Neural progenitor cell (in vitro differentiated cells): ENCODE results near the gene TK1. TPM values are rescaled to one million over a fixed set of nuclear protein-coding genes. Genes with fewer than 3 reads are reported as not detected.

ENCODE experiments used
- DNase-seq: peaks from one replicate; pipeline ENCODE4 v3.0.0-alpha.2; 2016; ENCODE audit warnings: low spot score
- H2AFZ ChIP-seq: fragments of 200-600 bp; sonication (generic); replicated peaks from 2 replicates; pipeline ENCODE4 v1.6.1; 2016; ENCODE audit warnings: antibody characterized with exemption
- H3F3A ChIP-seq: fragments of 200-600 bp; sonication (generic); 2 replicates; pipeline ENCODE4 v1.6.1; 2016; ENCODE audit warnings: antibody characterized with exemption, low read depth
- H3K27ac ChIP-seq: fragments of 200-600 bp; sonication (generic); 2 replicates; pipeline ENCODE4 v1.5.1; 2016; ENCODE audit warnings: mild to moderate bottlenecking
- H3K27me3 ChIP-seq: fragments of 200-600 bp; sonication (generic); 2 replicates; pipeline ENCODE4 v1.6.1; 2016; ENCODE audit warnings: mild to moderate bottlenecking, moderate library complexity
- H3K36me3 ChIP-seq: fragments of 200-600 bp; sonication (generic); 2 replicates; pipeline ENCODE4 v1.5.1; 2016
- H3K4me1 ChIP-seq: fragments of 200-600 bp; sonication (generic); 2 replicates; pipeline ENCODE4 v1.6.1; 2016; ENCODE audit warnings: mixed run types
- H3K4me2 ChIP-seq: fragments of 200-600 bp; sonication (generic); 2 replicates; pipeline ENCODE4 v1.6.1; 2016
- H3K4me3 ChIP-seq: fragments of 200-600 bp; sonication (generic); 2 replicates; pipeline ENCODE4 v1.5.1; 2016
- H3K79me2 ChIP-seq: fragments of 200-600 bp; sonication (generic); 2 replicates; pipeline ENCODE4 v1.6.1; 2016; ENCODE audit warnings: low read depth
- H3K9ac ChIP-seq: fragments of 200-600 bp; sonication (generic); 2 replicates; pipeline ENCODE4 v1.6.1; 2016
- H3K9me3 ChIP-seq: fragments of 200-600 bp; sonication (generic); 2 replicates; pipeline ENCODE4 v1.5.1; 2016; ENCODE audit warnings: low read depth
- H4K20me1 ChIP-seq: fragments of 200-600 bp; sonication (generic); 2 replicates; pipeline ENCODE4 v1.6.1; 2016; ENCODE audit warnings: low read depth
- H3K27ac Mint-ChIP-seq: 3 replicates; pipeline ENCODE4 v1.8.0; 2021; ENCODE audit warnings: mixed read lengths
- H3K27me3 Mint-ChIP-seq: 2 replicates; pipeline ENCODE4 v1.8.0; 2022; ENCODE audit warnings: low read depth, mild to moderate bottlenecking, inconsistent platforms, moderate library complexity, mixed read lengths; ENCODE audit not compliant: insufficient read depth
- H3K36me3 Mint-ChIP-seq: 3 replicates; pipeline ENCODE4 v1.8.0; 2021; ENCODE audit warnings: mixed read lengths
- H3K4me1 Mint-ChIP-seq: 3 replicates; pipeline ENCODE4 v1.8.0; 2021; ENCODE audit warnings: mixed read lengths
- H3K4me3 Mint-ChIP-seq: 3 replicates; pipeline ENCODE4 v1.8.0; 2021; ENCODE audit warnings: mild to moderate bottlenecking, moderate library complexity, mixed read lengths
- H3K9me3 Mint-ChIP-seq: 3 replicates; pipeline ENCODE4 v1.8.0; 2020; ENCODE audit warnings: mixed read lengths
- EZH2 ChIP-seq: fragments of 200-600 bp; sonication (generic); IDR thresholded peaks from 2 replicates; pipeline ENCODE4 v1.6.1; 2017; ENCODE audit warnings: antibody characterized with exemption, mild to moderate bottlenecking, moderate library complexity
- EZH2phosphoT487 ChIP-seq: fragments of 200-600 bp; sonication (generic); IDR thresholded peaks from 2 replicates; pipeline ENCODE4 v1.6.1; 2017; ENCODE audit warnings: antibody characterized with exemption
- total RNA-seq: library from RNA; depleted of rRNA; stranded (reverse); fragments of >200 nt; gene quantifications from 2 replicates; pipeline ENCODE4 v1.2.3, GENCODE V29; 2015; ENCODE audit warnings: low replicate concordance
- TF ChIP-seq, protein P1 (sequence below): fragments of 200-600 bp; sonication (generic); IDR thresholded peaks from 2 replicates; pipeline ENCODE4 v1.5.1; 2017; ENCODE audit warnings: antibody characterized with exemption, mild to moderate bottlenecking

TK1 gene
- total RNA-seq, 1 donor from 2014 or later, result 27.3 TPM

DNA sequence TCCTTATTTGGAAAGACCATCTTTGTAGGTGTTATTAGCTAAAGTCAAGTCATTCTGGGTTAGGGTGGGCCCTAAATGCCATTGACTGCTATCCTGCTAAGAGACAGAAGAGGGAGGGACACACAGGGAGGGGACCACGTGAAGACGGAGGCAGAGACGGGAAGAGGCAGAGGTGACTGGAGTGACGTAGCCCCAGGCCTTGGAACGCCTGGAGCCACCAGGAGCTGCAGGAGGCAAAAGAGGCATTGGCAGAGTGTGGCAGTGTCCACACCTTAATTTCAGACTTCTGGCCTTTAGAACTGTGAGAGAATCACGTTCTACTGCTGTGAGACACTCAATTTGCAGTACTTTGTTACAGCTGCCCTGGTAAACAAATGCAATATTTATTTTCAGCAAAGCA is 13.6 kb upstream of the TK1 start:
- Histone ChIP-seq H3K4me1 (no peaks in the 10 kb centered on the region), H3K79me2 (no peaks in the 10 kb centered on the region), H3K27me3 (no peaks in the 10 kb centered on the region), H3K9ac (no peak overlapping the region), H3K36me3 (no peaks in the 10 kb centered on the region), H2AFZ (no peak overlapping the region), H4K20me1 (peaks cover 9% of the 10 kb centered on the region), H3K9me3 (no peaks in the 10 kb centered on the region), H3K27ac (no peak overlapping the region), H3F3A (no peaks in the 10 kb centered on the region), H3K4me2 (no peak overlapping the region), H3K4me3 (no peak overlapping the region)
- DNase-seq, result no peak
- H3K4me1 Mint-ChIP-seq, result peaks cover 14% of the 10 kb centered on the region
- TF ChIP-seq EZH2phosphoT487, result no peak
- TF ChIP-seq, protein P1, sequence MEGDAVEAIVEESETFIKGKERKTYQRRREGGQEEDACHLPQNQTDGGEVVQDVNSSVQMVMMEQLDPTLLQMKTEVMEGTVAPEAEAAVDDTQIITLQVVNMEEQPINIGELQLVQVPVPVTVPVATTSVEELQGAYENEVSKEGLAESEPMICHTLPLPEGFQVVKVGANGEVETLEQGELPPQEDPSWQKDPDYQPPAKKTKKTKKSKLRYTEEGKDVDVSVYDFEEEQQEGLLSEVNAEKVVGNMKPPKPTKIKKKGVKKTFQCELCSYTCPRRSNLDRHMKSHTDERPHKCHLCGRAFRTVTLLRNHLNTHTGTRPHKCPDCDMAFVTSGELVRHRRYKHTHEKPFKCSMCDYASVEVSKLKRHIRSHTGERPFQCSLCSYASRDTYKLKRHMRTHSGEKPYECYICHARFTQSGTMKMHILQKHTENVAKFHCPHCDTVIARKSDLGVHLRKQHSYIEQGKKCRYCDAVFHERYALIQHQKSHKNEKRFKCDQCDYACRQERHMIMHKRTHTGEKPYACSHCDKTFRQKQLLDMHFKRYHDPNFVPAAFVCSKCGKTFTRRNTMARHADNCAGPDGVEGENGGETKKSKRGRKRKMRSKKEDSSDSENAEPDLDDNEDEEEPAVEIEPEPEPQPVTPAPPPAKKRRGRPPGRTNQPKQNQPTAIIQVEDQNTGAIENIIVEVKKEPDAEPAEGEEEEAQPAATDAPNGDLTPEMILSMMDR, result no peak
- no peak for TF ChIP-seq EZH2
- peaks cover 14% of the 10 kb centered on the region for H3K36me3 Mint-ChIP-seq
- H3K27ac Mint-ChIP-seq, result no peak overlapping the region
- peaks cover 5% of the 10 kb centered on the region for H3K27me3 Mint-ChIP-seq
- no peaks in the 10 kb centered on the region for H3K9me3 Mint-ChIP-seq
- no peak overlapping the region for H3K4me3 Mint-ChIP-seq

DNA sequence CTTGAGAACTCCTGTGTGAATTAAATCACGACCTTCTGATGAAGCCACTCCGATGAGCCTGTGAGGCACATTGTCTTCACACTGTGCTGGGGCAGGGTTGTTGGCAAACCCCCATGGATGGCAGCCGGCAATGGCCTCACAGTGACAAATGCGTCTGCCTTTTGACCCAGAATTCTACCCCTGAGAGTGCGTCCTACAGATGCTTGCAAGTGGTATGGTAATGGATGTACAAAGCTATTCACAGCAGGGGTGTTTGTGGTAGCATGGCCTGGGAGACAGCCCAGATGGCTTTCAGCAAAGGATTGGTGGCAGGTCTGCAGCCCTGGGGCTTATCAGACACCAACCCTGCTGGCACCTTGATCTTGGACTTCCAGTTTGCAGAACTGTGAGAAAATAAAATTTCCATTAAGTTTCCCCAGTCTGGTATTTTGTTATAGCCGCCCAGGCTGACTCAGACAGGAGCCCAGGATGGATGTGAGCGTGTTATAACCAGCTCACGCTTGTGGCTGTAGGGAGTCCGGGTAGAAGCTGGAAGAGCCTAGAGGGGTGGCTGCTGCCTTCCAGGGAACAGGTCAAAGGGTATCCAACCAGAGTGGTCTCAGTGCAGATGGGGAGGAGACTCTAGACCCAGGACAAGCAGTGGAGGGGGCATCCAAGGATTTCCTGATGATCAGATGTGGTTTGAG is 10.4 kb upstream of the TK1 start:
- peaks cover 3% of the 10 kb centered on the region for H3K27me3 Mint-ChIP-seq
- H3K9me3 ChIP-seq, result no peaks in the 10 kb centered on the region
- H4K20me1 ChIP-seq, result peaks cover 9% of the 10 kb centered on the region
- H3K4me3 ChIP-seq, result no peak overlapping the region
- H3K9me3 Mint-ChIP-seq, result no peaks in the 10 kb centered on the region
- no peak overlapping the region for H3K4me3 Mint-ChIP-seq
- no peaks in the 10 kb centered on the region for H3K27me3 ChIP-seq
- H2AFZ ChIP-seq, result no peak overlapping the region
- H3F3A ChIP-seq, result no peaks in the 10 kb centered on the region
- no peak overlapping the region for H3K27ac ChIP-seq
- H3K79me2 ChIP-seq, result no peaks in the 10 kb centered on the region
- peaks cover 14% of the 10 kb centered on the region for H3K4me1 Mint-ChIP-seq
- TF ChIP-seq EZH2phosphoT487, result no peak
- TF ChIP-seq, protein P1, result no peak
- no peak for TF ChIP-seq EZH2
- H3K36me3 ChIP-seq, result no peaks in the 10 kb centered on the region
- DNase-seq, result no peak
- no peak overlapping the region for H3K9ac ChIP-seq
- H3K4me1 ChIP-seq, result no peaks in the 10 kb centered on the region
- no peak overlapping the region for H3K4me2 ChIP-seq
- peaks cover 23% of the 10 kb centered on the region for H3K36me3 Mint-ChIP-seq
- peak overlapping the region; percentile 82 for H3K27ac Mint-ChIP-seq

DNA sequence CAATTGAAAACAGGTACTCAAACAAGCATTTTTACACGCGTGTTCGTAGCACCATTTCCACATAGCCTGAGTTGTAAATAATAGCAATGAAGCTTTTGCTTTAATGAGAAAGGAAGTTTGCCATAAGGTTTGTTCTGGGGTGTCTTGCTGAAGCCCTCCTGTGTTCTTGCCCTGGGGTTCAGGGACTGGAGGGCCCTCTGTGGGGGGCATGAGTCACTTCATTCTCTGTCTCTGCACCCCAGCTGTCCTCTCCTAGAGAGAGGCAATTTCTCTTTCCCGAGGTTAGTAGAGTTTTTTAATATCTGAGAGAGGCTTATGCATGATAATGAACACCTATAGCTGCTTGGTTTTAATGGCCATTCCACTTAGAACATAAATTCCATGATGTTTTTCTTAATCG is 9.9 kb upstream of the TK1 start:
- Histone ChIP-seq H3K79me2 (no peaks in the 10 kb centered on the region), H3K27ac (no peak overlapping the region), H3F3A (no peaks in the 10 kb centered on the region), H2AFZ (no peak overlapping the region), H3K4me2 (no peak overlapping the region), H3K4me3 (no peak overlapping the region), H3K9me3 (no peaks in the 10 kb centered on the region), H4K20me1 (peaks cover 9% of the 10 kb centered on the region), H3K27me3 (no peaks in the 10 kb centered on the region), H3K36me3 (no peaks in the 10 kb centered on the region), H3K4me1 (no peaks in the 10 kb centered on the region), H3K9ac (no peak overlapping the region)
- Mint-ChIP-seq H3K27me3 (peaks cover 3% of the 10 kb centered on the region), H3K9me3 (no peaks in the 10 kb centered on the region), H3K4me3 (no peak overlapping the region), H3K27ac (peak overlapping the region; percentile 82), H3K4me1 (peaks cover 14% of the 10 kb centered on the region), H3K36me3 (peaks cover 25% of the 10 kb centered on the region)
- no peak for DNase-seq
- TF ChIP-seq EZH2 (no peak), EZH2phosphoT487 (no peak)
- TF ChIP-seq, protein P1, result no peak
